Astrocyte of the spinal cord (primary cell): ENCODE measurements around the gene EIF4EBP3.

Experiments
- DNase-seq: peaks from one replicate; pipeline ENCODE4 v3.0.0; 2011; ENCODE audit warnings: low read depth, low spot score
- H3K4me3 ChIP-seq: 2 replicates; pipeline ENCODE4 v1.5.1; 2011; ENCODE audit warnings: low read depth, mild to moderate bottlenecking, low read length, moderate library complexity
- in situ Hi-C: cut with HindIII; loops from 2 replicates; pipeline ENCODE4 v1.10.0; 2017; ENCODE audit warnings: low sequenced_read_pairs
- TF ChIP-seq, protein P1 (sequence below): IDR thresholded peaks from 2 replicates; pipeline ENCODE4 v1.5.1; 2012; ENCODE audit warnings: low read depth, mild to moderate bottlenecking, low read length, inconsistent platforms

The EIF4EBP3 gene

DNA sequence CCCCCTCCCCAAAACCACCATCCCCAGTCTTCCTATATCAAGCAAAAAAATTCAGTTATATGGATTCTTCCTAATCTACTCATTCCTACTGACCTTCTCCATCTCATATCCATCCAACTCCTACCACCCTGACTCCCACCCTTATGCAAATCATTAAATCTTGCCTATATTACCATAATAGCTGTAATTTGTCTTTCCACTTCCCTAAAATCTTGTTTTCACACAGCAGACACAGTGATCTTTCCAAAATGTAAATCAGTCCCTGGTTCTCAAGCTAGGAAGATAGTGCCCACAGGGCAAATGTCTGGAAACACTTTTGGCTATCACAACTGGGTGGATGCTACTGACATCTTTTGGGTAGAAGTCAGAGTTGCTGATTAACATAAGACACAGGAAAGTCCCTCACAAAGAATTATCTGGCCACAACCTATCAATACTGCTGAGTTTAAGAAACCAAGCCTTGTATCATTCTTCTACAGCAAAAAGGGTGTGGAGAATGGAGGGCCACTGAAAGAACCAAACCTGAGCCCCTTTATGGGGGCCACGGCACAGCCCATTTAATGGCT, 8.4 kb downstream of the EIF4EBP3 start:
- H3K4me3 ChIP-seq: peak overlapping the region; percentile 90
- TF ChIP-seq, protein P1, sequence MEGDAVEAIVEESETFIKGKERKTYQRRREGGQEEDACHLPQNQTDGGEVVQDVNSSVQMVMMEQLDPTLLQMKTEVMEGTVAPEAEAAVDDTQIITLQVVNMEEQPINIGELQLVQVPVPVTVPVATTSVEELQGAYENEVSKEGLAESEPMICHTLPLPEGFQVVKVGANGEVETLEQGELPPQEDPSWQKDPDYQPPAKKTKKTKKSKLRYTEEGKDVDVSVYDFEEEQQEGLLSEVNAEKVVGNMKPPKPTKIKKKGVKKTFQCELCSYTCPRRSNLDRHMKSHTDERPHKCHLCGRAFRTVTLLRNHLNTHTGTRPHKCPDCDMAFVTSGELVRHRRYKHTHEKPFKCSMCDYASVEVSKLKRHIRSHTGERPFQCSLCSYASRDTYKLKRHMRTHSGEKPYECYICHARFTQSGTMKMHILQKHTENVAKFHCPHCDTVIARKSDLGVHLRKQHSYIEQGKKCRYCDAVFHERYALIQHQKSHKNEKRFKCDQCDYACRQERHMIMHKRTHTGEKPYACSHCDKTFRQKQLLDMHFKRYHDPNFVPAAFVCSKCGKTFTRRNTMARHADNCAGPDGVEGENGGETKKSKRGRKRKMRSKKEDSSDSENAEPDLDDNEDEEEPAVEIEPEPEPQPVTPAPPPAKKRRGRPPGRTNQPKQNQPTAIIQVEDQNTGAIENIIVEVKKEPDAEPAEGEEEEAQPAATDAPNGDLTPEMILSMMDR: no peak
- DNase-seq: no peak
- in situ Hi-C loops: no loop called here

DNA sequence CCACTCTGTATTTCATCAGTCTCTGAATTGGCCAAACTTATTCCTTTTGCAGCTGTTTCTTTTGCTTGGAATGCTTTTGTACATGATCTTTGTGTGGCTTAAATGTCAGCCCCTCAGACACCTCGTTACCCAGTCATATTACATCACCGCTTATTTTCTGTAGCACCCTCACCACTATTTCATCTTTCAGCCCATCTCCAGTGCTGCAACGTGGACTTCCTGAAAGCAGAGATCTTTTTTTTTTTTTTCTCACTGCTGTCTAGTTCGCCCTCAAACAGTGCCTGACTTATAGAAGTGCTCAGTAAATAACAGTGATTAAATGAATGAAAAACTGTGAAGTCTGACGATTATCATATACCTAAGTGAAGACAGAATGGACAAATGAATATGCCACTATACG, 9.0 kb downstream of the EIF4EBP3 start:
- peak overlapping the region; percentile 90 for H3K4me3 ChIP-seq
- DNase-seq: no peak
- in situ Hi-C loops: no loop called here
- TF ChIP-seq, protein P1: no peak

DNA sequence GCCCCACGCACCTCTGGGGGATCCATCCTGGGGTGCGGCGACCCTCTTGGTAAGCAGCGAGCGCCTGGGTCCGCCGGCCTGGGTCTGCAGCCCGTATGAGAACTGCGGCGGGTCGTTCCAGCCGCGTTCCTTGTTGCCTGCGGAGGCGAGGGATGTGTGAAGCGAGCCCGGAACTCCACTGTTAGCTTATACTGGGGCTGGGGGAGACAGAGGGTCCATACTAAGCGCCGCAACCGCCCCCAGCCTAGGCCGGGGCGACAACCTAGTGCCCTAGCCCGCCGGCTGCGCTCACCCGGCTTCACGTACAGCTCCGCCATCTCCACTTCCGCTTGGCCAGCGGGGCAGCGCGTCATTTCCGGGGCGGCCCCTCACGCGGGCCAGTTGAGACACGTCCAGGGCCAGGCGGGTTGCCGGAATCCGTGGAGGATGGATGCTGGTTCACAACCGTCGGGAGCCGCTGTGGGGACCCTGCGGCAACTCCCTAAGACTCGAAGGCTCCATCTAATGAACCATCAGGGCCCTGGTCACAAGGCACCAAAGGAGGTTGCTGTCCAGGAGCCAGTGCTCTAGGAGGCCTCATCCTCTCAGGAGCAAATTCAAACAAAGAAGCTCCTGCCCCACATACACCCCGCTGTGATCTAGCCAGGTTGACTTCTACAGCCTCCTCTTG, 9.8 kb downstream of the EIF4EBP3 start, which contains the start of gene SRA1:
Gene SRA1, minus strand, starts transcription at position 338 of the 670 bp plus-strand sequence. Its CDS starts 21 bp downstream, at position 317.
- TF ChIP-seq, protein P1: no peak
- H3K4me3 ChIP-seq: peak within 1 kb of the TSS; percentile 90
- DNase-seq: peak; percentile 92
- in situ Hi-C loops: no loop called here

DNA sequence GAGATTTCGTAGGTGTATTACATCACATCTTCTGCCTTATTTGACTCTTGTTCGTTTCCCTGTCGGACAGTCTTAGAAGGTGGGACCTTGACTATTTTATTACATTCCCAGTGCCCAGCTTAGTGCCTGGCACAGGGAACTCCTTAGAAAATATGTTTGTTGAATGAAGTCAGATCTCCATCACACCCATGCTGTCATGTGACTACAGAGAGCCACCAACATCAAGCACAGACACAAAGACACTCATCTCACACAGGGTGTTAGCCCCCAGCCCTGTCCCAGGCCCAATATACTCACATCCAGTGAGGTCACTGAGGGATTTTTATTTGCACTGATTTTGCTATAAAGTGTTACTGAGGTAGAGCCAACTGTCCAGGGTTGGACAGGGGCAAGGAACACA, 10.5 kb downstream of the EIF4EBP3 start:
- TF ChIP-seq, protein P1: no peak
- no peak overlapping the region for H3K4me3 ChIP-seq
- no peak for DNase-seq
- in situ Hi-C loops: no loop called here

DNA sequence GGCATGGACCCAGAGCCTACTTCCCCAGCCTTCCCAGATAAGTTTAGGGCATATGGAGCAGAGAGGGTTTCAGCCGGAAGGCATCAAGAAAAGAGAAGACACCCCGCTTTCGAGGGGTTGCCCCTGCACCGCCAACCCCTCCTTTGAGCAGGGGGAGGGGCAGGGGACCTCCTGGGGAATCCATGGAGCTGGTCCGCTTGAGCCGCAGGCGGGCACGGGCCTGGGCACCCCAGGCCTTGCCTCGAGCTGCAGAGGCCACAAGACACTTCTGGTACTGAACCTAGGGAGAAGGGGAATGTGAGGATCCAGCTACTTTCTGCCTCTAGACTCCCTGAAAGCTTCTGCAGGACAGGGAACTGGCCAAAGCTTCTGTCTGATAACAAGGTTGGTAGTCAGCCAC, 11.1 kb downstream of the EIF4EBP3 start:
- TF ChIP-seq, protein P1: no peak
- in situ Hi-C loops: no loop called here
- no peak for DNase-seq
- H3K4me3 ChIP-seq: no peak overlapping the region

DNA sequence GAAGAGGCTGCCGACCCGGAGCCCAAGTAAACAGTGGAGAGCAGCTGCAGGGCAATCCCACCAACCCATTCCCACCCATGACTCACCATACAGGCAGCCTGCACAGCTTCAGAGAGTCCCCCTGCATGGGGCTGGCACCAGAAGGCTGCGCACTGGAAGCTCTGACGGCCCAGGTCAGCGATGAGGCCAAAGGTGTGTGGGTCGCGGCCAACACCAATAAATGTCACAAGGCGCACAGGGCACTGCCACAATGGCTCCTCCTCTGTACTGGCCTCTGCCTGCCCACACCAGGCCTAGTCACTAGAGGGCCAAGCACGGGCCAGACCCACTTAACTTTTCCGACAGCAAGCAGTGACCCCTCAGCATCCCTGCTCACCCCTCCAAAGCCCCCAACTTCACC, 12.8 kb downstream of the EIF4EBP3 start:
- DNase-seq: no peak
- in situ Hi-C loops: no loop called here
- no peak overlapping the region for H3K4me3 ChIP-seq
- TF ChIP-seq, protein P1: no peak
